GM19351 (cell line): ENCODE results near the gene AMPH.

Experiments used
- ATAC-seq: cut with Tn5 transposase; IDR thresholded peaks from one replicate; pipeline ENCODE4 v1.9.1; 2021; ENCODE audit warnings: mild to moderate bottlenecking, moderate library complexity; ENCODE audit not compliant: unreplicated experiment

AMPH gene

GRCh38 chr7:38476764-38477163 lies 154.4 kb downstream of the AMPH start:
- ATAC-seq: no peak

GRCh38 chr7:38465956-38466355 lies 165.2 kb downstream of the AMPH start:
- no peak for ATAC-seq

- ATAC-seq: peak; percentile 95
These were observed 167.6 kb downstream of the AMPH start for GRCh38 chr7:38463277-38464225.

- ATAC-seq: no peak
These were observed 168.4 kb downstream of the AMPH start for GRCh38 chr7:38462819-38463218.

- ATAC-seq: no peak
These were observed 169.3 kb downstream of the AMPH start for GRCh38 chr7:38461887-38462286.

DNA sequence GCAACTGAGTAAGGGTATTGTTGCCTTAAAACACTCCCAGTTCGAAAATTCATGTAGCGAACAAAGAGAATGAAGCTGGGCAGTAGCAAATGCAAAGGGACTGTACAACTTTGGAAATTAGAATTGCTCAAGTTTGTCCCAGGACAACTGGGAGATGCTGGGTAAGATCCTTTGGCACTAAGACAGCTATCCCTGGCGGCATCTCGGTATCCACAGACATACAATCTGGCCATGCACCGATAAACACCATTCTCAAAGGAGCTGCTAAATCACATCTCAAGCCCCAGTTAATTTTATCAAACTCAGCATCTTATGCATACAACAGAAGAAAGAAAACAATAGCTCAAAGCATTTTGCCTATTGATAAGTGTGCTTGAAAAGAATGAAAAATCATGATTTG lies 177.3 kb downstream of the AMPH start:
- no peak for ATAC-seq

- ATAC-seq: no peak
These were observed 178.0 kb downstream of the AMPH start for GRCh38 chr7:38453168-38453567.

DNA sequence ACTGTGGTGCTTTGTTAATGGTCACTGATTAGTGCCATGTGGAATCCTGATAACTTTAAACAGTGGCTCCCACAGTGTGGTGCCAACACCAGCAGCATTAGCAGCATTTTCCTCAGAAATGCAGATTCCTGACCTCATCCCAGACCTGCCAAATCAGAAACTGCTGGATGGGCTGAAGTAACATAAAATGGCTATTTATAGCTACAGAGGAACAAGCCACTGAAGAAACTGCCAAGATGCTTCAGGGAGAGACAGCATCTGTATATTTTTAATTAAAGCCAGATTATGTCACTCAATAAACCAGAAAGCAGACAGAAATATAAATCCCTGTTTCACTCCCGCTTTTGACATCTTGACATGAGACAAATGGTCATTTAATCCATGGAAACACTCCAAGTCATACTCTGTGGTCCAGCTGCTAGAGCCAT lies 178.5 kb downstream of the AMPH start:
- ATAC-seq: no peak

GRCh38 chr7:38451840-38452239 lies 179.3 kb downstream of the AMPH start:
- ATAC-seq: no peak

GRCh38 chr7:38448584-38449234 lies 182.5 kb downstream of the AMPH start:
- ATAC-seq: no peak

DNA sequence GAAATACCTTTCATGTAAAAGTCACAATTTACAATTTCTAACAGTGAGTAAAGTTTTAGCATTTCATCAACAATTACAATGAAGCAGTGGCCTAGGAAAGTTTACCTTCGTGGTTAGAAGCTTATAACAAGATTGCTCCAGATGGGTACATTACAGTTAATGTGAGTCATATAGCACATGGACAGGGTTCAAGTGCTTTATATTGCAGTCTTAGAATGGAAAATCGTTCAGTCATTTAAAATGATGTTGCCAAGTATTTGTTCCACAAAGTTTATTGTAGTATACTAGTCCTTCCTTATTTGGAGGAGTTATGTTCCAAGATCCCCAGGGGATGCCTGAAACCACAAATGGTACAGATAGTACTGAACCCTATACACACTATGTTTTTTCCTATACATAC lies 183.1 kb downstream of the AMPH start:
- no peak for ATAC-seq

DNA sequence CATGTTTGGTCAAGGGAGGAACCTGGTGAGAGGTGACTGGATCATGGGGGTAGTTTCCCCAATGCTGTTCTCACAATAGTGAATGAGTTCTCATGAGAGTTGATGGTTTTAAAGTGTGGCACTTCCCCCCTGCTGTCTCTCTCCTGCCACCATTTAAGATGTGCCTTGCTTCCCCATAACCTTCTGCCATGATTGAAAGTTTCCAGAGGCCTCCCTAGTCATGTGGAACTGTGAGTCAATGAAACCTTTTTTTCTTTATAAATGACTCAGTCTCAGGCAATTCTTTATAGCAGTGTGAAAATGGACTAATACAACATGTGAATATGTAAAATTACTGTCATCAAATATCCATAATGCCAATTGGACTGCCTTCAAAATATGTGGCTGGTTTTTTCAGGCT lies 192.2 kb downstream of the AMPH start:
- no peak for ATAC-seq

- no peak for ATAC-seq
These were observed 198.5 kb downstream of the AMPH start for GRCh38 chr7:38432671-38433070.

GRCh38 chr7:38432080-38432479 lies 199.1 kb downstream of the AMPH start:
- ATAC-seq: no peak

- ATAC-seq: no peak
These were observed 202.1 kb downstream of the AMPH start for GRCh38 chr7:38429057-38429456.

DNA sequence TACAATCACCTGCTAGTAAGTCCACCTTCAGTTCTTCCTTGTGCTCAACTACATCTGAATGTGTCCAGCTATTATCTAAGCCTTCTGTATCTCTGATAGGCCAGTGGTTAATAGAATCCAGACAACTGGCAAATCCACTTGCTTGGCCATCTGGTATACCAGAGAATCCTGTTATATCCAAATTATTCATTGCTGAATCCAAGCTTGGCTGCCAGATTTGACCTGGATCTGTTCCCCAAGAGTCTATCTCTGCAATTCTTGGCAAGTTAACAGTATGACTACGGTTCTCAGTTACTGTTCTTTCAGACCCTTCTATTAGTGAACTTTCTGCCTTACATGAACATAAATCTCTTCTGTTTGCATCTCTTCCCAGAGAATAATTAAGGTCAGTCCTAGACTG lies 203.1 kb downstream of the AMPH start:
- no peak for ATAC-seq

DNA sequence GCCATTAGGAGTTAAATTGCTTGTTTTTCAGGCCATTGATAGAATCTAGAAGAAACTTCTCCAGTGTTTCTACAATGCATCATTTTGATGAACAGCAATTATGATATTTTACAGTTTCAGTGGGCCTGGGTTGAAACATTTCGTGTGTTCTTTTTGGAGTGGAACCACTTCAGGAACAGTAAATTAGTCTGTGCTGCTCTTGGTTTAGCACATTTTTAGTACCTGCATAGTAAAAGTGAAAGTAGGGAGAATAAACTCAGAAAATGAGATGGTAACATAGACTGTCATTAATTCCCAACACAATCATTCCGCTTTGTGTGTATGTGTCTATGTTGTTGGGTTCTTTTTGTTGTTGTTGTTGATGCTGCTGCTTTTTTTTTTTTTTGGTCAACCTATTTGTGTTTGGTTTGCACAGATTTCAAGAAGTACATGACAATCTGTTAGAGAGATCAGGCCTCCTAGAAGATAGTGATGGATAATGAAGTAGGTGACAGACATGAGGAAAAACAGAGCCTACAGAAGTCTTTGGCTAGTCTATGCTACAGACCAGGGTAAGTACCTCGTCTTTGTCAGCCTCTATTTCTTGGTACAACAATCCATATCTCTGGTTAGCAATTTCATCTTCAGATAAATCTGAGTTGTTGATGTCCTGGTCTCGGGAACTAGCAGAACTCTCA lies 203.8 kb downstream of the AMPH start:
- no peak for ATAC-seq

DNA sequence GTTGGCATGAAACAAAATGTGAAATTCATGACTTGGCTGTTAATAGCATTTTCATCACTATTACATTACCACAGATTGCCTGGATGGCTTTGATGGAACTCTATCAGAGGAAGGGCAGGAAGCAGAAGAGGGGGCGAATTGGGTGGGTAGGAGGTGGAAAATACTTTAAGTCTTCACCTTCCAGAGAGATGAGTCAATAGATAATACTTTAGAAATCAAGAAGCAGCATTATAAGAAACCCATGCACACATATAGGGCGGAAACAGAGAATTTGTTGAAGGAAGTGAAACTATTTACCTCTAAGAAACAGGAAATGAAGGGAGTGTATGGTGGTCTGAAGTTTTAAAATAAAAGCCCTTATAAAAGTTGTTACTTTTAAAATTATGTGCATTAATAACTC lies 205.7 kb downstream of the AMPH start:
- peak; percentile 74 for ATAC-seq

DNA sequence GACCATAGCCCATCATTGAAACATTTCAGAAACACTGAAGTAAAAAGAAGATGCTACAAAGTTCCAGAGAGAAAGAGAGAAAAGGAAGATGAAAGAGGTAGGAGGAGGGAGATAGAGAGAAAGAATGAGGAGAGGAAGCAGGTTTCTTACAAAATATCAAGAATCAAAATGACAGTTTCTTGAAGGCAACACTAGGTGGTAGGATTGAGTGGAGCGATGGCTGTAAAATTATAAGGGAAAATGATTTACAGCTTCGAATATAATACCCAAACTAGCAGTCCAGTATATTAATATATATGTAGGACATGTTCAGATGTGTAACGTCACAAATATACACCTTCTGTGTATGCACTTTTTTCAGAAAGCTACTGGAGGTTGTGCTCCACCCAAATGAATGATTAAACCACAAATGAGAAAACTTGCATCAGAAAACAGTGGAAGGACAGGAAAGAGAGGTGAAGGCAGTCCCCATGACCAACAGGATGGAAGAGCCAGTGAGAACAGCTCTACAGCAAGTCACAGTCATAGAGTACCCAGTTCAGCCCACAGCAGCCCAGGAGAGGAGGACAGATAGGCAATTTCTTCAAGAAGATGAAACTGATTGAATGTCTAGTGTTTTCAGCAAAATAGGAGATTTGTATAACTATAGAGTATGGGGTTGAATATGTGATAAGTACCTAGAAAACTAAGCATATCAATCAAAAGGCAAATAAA lies 206.3 kb downstream of the AMPH start:
- ATAC-seq: no peak

DNA sequence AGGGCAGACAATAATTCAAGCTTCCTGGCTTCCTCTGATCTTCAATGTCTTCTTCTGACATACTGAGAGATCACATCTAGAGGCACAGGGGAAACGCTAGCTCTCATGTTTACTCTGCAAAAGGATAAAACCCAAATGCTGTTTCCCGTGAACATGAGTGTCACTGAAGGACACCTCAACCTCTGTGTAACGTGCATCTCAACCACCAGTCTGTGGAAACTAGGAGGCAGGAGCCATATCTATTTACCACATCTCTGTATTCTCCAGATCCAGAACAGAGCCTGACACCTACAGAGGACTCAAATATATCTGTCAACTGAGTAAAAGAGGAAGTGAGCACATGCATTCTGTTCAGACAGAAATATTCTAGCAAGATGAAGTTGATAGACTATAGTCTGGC lies 217.4 kb downstream of the AMPH start:
- ATAC-seq: peak; percentile 96

GRCh38 chr7:38411404-38411803 lies 219.8 kb downstream of the AMPH start:
- ATAC-seq: no peak
